ENCODE data around the gene CSMD2.

DNA sequence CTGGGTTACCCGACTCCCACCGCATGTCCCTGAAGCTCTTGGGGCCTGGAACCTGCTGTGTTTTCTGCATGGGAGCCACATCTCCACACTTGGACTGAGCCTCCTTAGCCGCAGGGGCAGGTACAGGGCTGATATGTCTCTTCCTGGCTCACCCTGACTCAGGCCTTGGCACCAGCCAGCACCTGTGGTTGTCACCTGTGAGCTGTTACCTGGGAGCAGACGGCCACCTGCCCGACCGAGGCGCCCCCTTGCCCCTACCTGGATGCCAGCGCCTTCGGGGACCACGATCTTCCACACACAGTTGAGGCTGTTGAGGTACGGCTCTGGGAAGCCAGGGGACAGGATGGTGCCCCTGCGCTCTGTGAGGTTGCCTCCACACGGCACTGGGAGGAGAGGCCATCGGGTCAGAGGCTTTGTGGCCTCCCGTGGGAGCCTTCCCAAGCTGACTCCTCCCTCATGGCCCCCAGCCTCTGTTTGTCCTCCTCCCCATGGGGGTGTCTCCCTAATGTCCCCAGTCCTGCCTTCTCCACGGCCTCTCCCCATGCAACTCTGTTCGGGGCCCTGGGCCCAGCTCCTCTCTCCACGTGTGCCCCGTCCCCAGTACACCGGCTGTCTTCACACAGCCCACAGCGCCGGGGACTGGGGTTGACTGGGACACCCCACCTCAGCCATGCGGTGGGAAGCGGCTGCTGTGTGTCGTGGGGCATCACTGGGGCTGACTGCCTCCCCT is 540.6 kb downstream of the CSMD2 start:
- TF ChIP-seq YY1 (IDR thresholded peaks at IDR 0.05; ENCODE audit: insufficient read depth, insufficient read length) (no peak), ZNF274 (IDR thresholded peaks at IDR 0.05; ENCODE audit: low read depth, low read length) (no peak)

Measured in NT2/D1 (cell line).